H9 (cell line): ENCODE measurements around the gene RAVER1. TPM values are rescaled to one million over a fixed set of nuclear protein-coding genes. Genes with fewer than 3 reads are reported as not detected.

ENCODE experiments used
- DNase-seq: peaks from one replicate; pipeline ENCODE4 v3.0.0-alpha.2; 2017
- H2AFZ ChIP-seq: one replicate; pipeline ENCODE4 v1.6.1; 2013; ENCODE audit warnings: mild to moderate bottlenecking, low read length, control low read depth, moderate library complexity
- H2AK5ac ChIP-seq: 2 replicates; pipeline ENCODE4 v1.6.1; 2013; ENCODE audit warnings: low read length, control low read depth, mixed read lengths; ENCODE audit not compliant: insufficient read length
- H2BK120ac ChIP-seq: one replicate; pipeline ENCODE4 v1.6.1; 2013; ENCODE audit warnings: low read depth, mild to moderate bottlenecking, low read length, control low read depth, inconsistent platforms; ENCODE audit not compliant: poor library complexity, severe bottlenecking
- H2BK12ac ChIP-seq: 2 replicates; pipeline ENCODE4 v1.6.1; 2013; ENCODE audit warnings: low read length, control low read depth, mixed read lengths, low read depth; ENCODE audit not compliant: insufficient read length
- H2BK15ac ChIP-seq: 2 replicates; pipeline ENCODE4 v1.6.1; 2013; ENCODE audit warnings: low read depth, low read length, control low read depth
- H2BK20ac ChIP-seq: one replicate; pipeline ENCODE4 v1.6.1; 2013; ENCODE audit warnings: low read depth, mild to moderate bottlenecking, low read length, control low read depth, inconsistent platforms; ENCODE audit not compliant: poor library complexity, severe bottlenecking
- H2BK5ac ChIP-seq: 2 replicates; pipeline ENCODE4 v1.6.1; 2013; ENCODE audit warnings: low read length, control low read depth, mixed read lengths; ENCODE audit not compliant: insufficient read length
- H3K14ac ChIP-seq: 2 replicates; pipeline ENCODE4 v1.6.1; 2013; ENCODE audit warnings: low read length, control low read depth; ENCODE audit not compliant: insufficient read depth
- H3K18ac ChIP-seq: 2 replicates; pipeline ENCODE4 v1.6.1; 2013; ENCODE audit warnings: low read depth, mild to moderate bottlenecking, mixed read lengths, low read length, control low read depth; ENCODE audit not compliant: insufficient read length
- H3K23ac ChIP-seq: 2 replicates; pipeline ENCODE4 v1.6.1; 2013; ENCODE audit warnings: low read length, control low read depth, mixed read lengths, low read depth; ENCODE audit not compliant: insufficient read length
- H3K23me2 ChIP-seq: 2 replicates; pipeline ENCODE4 v1.6.1; 2013; ENCODE audit warnings: low read depth, mild to moderate bottlenecking, mixed read lengths, low read length, control low read depth; ENCODE audit not compliant: insufficient read length, poor library complexity, severe bottlenecking
- H3K27ac ChIP-seq: 2 replicates; pipeline ENCODE4 v1.5.1; 2013; ENCODE audit warnings: low read length, control low read depth, mixed read lengths, low read depth; ENCODE audit not compliant: insufficient read length
- H3K27me3 ChIP-seq: 2 replicates; pipeline ENCODE4 v1.6.1; 2013; ENCODE audit warnings: low read length, control low read depth, inconsistent platforms; ENCODE audit not compliant: insufficient read depth
- H3K4ac ChIP-seq: 2 replicates; pipeline ENCODE4 v1.6.1; 2013; ENCODE audit warnings: low read depth, mild to moderate bottlenecking, control low read depth, inconsistent platforms, low read length, moderate library complexity
- H3K4me1 ChIP-seq: 2 replicates; pipeline ENCODE4 v1.6.1; 2013; ENCODE audit warnings: low read length, control low read depth, inconsistent platforms; ENCODE audit not compliant: insufficient read depth
- H3K4me2 ChIP-seq: 2 replicates; pipeline ENCODE4 v1.6.1; 2013; ENCODE audit warnings: low read length, control low read depth, mixed read lengths; ENCODE audit not compliant: insufficient read length, insufficient read depth
- H3K56ac ChIP-seq: 2 replicates; pipeline ENCODE4 v1.6.1; 2013; ENCODE audit warnings: low read depth, mild to moderate bottlenecking, mixed read lengths, low read length, control low read depth; ENCODE audit not compliant: insufficient read length
- H3K79me1 ChIP-seq: 2 replicates; pipeline ENCODE4 v1.6.1; 2013; ENCODE audit warnings: low read depth, mild to moderate bottlenecking, moderate library complexity, low read length, control low read depth, inconsistent platforms; ENCODE audit not compliant: insufficient read depth, poor library complexity, severe bottlenecking
- H3K79me2 ChIP-seq: 2 replicates; pipeline ENCODE4 v1.6.1; 2013; ENCODE audit warnings: low read length, control low read depth, inconsistent platforms; ENCODE audit not compliant: insufficient read depth
- H3K9ac ChIP-seq: 2 replicates; pipeline ENCODE4 v1.6.1; 2013; ENCODE audit warnings: low read length, control low read depth, mixed read lengths; ENCODE audit not compliant: insufficient read length; ENCODE audit errors: extremely low read depth
- H3K9me3 ChIP-seq: one replicate; pipeline ENCODE4 v1.6.1; 2013; ENCODE audit warnings: low read depth, low read length, inconsistent platforms; ENCODE audit not compliant: control insufficient read depth
- H3T11ph ChIP-seq: one replicate; pipeline ENCODE4 v1.6.1; 2013; ENCODE audit warnings: mild to moderate bottlenecking, low read length, control low read depth, inconsistent platforms
- H4K20me1 ChIP-seq: one replicate; pipeline ENCODE4 v1.6.1; 2013; ENCODE audit not compliant: control insufficient read depth, insufficient read length, insufficient read depth
- H4K5ac ChIP-seq: 2 replicates; pipeline ENCODE4 v1.6.1; 2013; ENCODE audit warnings: low read depth, mild to moderate bottlenecking, mixed read lengths, low read length, control low read depth; ENCODE audit not compliant: insufficient read length
- H4K8ac ChIP-seq: replicated peaks from 2 replicates; pipeline ENCODE4 v1.6.1; 2013; ENCODE audit warnings: low read length, control low read depth, mixed read lengths, low read depth; ENCODE audit not compliant: insufficient read length
- H4K91ac ChIP-seq: 2 replicates; pipeline ENCODE4 v1.6.1; 2013; ENCODE audit warnings: low read depth, mild to moderate bottlenecking, moderate library complexity, mixed read lengths, low read length, control low read depth; ENCODE audit not compliant: insufficient read length
- H3K27ac Mint-ChIP-seq, 3 experiments: 2 replicates in 2 of 3; 3 replicates in 1 of 3; pipeline ENCODE4 v1.8.0; 2020 to 2021; ENCODE audit warnings: mixed read lengths in 3 of 3, mild to moderate bottlenecking in 1 of 3, moderate library complexity in 1 of 3
- H3K27me3 Mint-ChIP-seq: 2 replicates; pipeline ENCODE4 v1.8.0; 2021; ENCODE audit warnings: low read depth, mild to moderate bottlenecking, moderate library complexity, mixed read lengths
- H3K36me3 Mint-ChIP-seq, 3 experiments: 2 replicates in 2 of 3; 3 replicates in 1 of 3; pipeline ENCODE4 v1.8.0; 2020 to 2021; ENCODE audit warnings: low read depth in 3 of 3, mixed read lengths in 3 of 3; ENCODE audit not compliant: insufficient read depth in 1 of 3
- H3K4me1 Mint-ChIP-seq, 2 experiments: 2 replicates each; pipeline ENCODE4 v1.8.0; 2020; ENCODE audit warnings: mixed read lengths in 2 of 2
- H3K4me3 Mint-ChIP-seq, 2 experiments: 2 replicates in 1 of 2; 3 replicates in 1 of 2; pipeline ENCODE4 v1.8.0; 2020 to 2021; ENCODE audit warnings: mild to moderate bottlenecking in 2 of 2, mixed read lengths in 2 of 2, moderate library complexity in 1 of 2
- H3K9me3 Mint-ChIP-seq, 2 experiments: 2 replicates in 1 of 2; 3 replicates in 1 of 2; pipeline ENCODE4 v1.8.0; 2020; ENCODE audit warnings: mild to moderate bottlenecking in 2 of 2, mixed read lengths in 2 of 2, moderate library complexity in 1 of 2
- WGBS: extraction: QIAGEN DNeasy Blood & Tissue Kit; methylation state at CpG from one replicate; pipeline ENCODE4 v1.1.7; 2013; ENCODE audit warnings: missing lambda C conversion rate, low lambda C conversion rate, mixed read lengths; ENCODE audit not compliant: insufficient read length; ENCODE audit errors: extremely low coverage; 5-methylcytosine and 5-hydroxymethylcytosine counted together
- total RNA-seq: library from RNA; stranded (reverse); gene quantifications from 2 replicates; pipeline ENCODE4 v1.2.1, GENCODE V29; 2021
- TF ChIP-seq, protein P1 (sequence below): fragments of 200-600 bp; sonication (generic); conservative IDR thresholded peaks from 3 replicates; pipeline ENCODE4 v1.8.0; 2021; ENCODE audit warnings: antibody characterized with exemption, mild to moderate bottlenecking

RAVER1 gene
- total RNA-seq, 1 experiment from 2014 or later: 74.7 TPM

DNA sequence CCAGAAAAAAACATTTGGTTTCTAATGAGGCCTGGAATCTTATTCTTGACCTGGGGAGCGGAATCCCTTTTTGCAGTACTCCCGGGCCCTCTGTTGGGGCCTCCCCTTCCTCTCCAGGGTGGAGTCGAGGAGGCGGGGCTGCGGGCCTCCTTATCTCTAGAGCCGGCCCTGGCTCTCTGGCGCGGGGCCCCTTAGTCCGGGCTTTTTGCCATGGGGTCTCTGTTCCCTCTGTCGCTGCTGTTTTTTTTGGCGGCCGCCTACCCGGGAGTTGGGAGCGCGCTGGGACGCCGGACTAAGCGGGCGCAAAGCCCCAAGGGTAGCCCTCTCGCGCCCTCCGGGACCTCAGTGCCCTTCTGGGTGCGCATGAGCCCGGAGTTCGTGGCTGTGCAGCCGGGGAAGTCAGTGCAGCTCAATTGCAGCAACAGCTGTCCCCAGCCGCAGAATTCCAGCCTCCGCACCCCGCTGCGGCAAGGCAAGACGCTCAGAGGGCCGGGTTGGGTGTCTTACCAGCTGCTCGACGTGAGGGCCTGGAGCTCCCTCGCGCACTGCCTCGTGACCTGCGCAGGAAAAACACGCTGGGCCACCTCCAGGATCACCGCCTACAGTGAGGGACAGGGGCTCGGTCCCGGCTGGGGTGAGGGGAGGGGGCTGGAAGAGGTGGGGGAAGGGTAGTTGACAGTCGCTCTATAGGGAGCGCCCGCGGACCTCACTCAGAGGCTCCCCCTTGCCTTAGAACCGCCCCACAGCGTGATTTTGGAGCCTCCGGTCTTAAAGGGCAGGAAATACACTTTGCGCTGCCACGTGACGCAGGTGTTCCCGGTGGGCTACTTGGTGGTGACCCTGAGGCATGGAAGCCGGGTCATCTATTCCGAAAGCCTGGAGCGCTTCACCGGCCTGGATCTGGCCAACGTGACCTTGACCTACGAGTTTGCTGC is 46.3 kb downstream of the RAVER1 start, which contains the start of gene ICAM4:
Gene ICAM4, plus strand, starts transcription at position 153 of the 935 bp plus-strand sequence. Its CDS starts 58 bp downstream, at position 211.
- peak within 1 kb of the TSS; percentile 70 for H3K4me2 ChIP-seq
- no peaks in the 10 kb centered on the region for H4K20me1 ChIP-seq
- no peaks in the 10 kb centered on the region for H3K9me3 ChIP-seq
- no peak within 1 kb of the TSS for H3T11ph ChIP-seq
- no peak within 1 kb of the TSS; the same call in 1 of the 2 replicates for H3K14ac ChIP-seq
- no peak within 1 kb of the TSS for H3K4ac ChIP-seq
- H2BK120ac ChIP-seq: no peak within 1 kb of the TSS
- H2BK20ac ChIP-seq: no peak within 1 kb of the TSS
- no peak within 1 kb of the TSS for H2AFZ ChIP-seq
- H4K8ac ChIP-seq: no peak within 1 kb of the TSS
- no peak within 1 kb of the TSS for H4K91ac ChIP-seq
- no CpG with 5 or more reads among the region's 59 CpGs for WGBS
- H3K4me1 ChIP-seq: no peaks in the 10 kb centered on the region; the same call in 1 of the 2 replicates
- no peak within 1 kb of the TSS for H3K56ac ChIP-seq
- Mint-ChIP-seq H3K4me3 (peak within 1 kb of the TSS; percentile 49 to 77), H3K27me3 (peaks cover 71% of the 10 kb centered on the region), H3K27ac (no peak within 1 kb of the TSS), H3K36me3 (peaks cover 0 to 7% (median 0%) of the 10 kb centered on the region in 3 experiments; a peak in 3 of 7 replicates), H3K9me3 (peaks cover 0 to 3% of the 10 kb centered on the region in 2 experiments; a peak in 2 of 5 replicates), H3K4me1 (peaks cover 11 to 38% of the 10 kb centered on the region in 2 experiments)
- TF ChIP-seq, protein P1, sequence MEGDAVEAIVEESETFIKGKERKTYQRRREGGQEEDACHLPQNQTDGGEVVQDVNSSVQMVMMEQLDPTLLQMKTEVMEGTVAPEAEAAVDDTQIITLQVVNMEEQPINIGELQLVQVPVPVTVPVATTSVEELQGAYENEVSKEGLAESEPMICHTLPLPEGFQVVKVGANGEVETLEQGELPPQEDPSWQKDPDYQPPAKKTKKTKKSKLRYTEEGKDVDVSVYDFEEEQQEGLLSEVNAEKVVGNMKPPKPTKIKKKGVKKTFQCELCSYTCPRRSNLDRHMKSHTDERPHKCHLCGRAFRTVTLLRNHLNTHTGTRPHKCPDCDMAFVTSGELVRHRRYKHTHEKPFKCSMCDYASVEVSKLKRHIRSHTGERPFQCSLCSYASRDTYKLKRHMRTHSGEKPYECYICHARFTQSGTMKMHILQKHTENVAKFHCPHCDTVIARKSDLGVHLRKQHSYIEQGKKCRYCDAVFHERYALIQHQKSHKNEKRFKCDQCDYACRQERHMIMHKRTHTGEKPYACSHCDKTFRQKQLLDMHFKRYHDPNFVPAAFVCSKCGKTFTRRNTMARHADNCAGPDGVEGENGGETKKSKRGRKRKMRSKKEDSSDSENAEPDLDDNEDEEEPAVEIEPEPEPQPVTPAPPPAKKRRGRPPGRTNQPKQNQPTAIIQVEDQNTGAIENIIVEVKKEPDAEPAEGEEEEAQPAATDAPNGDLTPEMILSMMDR: no peak
- peaks cover 30% of the 10 kb centered on the region for H3K23me2 ChIP-seq
- no peaks in the 10 kb centered on the region for H3K79me2 ChIP-seq
- peak; percentile 76 for DNase-seq
- no peak within 1 kb of the TSS for H2AK5ac ChIP-seq
- H3K23ac ChIP-seq: no peak within 1 kb of the TSS
- H2BK15ac ChIP-seq: no peak within 1 kb of the TSS
- no peak within 1 kb of the TSS for H3K9ac ChIP-seq
- no peak within 1 kb of the TSS for H3K18ac ChIP-seq
- H3K79me1 ChIP-seq: no peaks in the 10 kb centered on the region
- no peak within 1 kb of the TSS for H2BK12ac ChIP-seq
- peaks cover 31% of the 10 kb centered on the region for H3K27me3 ChIP-seq
- no peak within 1 kb of the TSS for H4K5ac ChIP-seq
- H3K27ac ChIP-seq: no peak within 1 kb of the TSS
- no peak within 1 kb of the TSS for H2BK5ac ChIP-seq
